HG03575 (cell line): ENCODE results near the gene MMP20.
A peak's percentile ranks its signal among the peaks of the same experiment; 100 is the strongest.

Source experiments
- ATAC-seq: cut with Tn5 transposase; IDR thresholded peaks from one replicate; pipeline ENCODE4 v1.9.1; 2021; ENCODE audit not compliant: unreplicated experiment, insufficient number of reproducible peaks, low FRiP score; ENCODE audit errors: extremely low read depth

The MMP20 gene

DNA sequence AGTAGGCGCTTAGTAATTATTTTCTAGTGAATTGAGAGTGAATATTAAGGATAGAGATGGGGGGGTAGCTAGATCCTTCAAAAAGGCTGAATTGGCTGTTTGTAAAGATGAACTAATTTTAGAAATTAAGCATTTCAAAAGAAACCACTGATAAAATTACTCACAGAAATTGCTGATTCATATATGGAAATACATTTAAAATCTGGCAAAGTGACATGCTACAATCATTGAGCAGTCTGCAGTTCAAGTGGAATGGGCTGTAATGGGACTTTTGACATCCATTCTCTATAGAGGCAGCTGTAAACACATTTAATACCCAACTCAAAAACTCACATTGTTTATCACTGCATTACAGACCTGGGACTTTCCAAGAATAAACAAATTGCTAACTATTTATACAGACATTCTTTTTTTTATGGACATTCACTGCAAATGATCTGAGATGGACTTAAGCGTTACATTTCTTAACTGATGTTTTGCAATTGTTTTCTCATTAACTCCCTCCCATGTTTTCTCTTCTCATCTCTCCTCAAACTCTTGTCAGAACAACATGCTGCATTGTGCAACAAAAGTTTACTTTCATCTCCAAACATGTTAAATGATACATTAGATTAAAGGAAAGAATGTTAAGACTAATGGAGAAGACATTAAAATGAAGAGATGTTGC lies 52.4 kb downstream of the MMP20 start:
- ATAC-seq, result no peak

DNA sequence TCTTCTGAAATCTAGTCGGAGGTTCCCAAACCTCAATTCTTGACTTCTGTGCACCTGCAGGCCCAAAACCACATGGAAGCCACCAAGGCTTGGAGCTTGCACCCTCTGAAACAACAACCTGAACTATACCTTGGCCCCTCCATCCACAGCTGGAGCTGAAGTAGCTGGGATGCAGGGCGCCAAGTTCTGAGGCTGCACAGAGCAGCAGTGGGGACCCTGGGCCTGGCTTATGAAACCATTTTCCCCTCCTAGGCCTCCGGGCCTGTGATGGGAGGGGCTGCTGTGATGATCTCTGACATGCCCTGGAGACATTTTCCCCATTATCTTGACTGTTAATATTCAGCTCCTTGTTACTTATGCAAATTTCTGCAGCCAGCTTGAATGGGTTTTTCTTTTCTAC lies 56.3 kb downstream of the MMP20 start:
- ATAC-seq, result no peak

DNA sequence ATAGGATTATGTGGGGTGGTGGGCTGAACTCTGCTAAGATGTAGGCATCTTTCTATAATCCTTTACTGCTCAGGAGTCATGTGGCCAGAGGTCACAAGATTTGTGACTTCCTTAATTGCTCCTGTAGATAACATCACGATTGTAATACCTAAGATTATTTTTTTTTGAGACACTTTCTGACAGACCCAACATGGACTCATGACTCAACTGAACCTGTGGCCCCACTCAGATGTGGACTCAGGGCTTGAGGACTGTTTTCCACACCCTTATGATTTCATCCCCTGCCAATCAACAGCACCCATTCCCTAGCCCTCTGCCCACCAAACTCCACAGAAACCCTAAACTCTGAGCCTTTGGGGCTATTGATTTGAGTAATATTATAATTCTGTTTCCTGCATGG lies 59.0 kb downstream of the MMP20 start:
- no peak for ATAC-seq

DNA sequence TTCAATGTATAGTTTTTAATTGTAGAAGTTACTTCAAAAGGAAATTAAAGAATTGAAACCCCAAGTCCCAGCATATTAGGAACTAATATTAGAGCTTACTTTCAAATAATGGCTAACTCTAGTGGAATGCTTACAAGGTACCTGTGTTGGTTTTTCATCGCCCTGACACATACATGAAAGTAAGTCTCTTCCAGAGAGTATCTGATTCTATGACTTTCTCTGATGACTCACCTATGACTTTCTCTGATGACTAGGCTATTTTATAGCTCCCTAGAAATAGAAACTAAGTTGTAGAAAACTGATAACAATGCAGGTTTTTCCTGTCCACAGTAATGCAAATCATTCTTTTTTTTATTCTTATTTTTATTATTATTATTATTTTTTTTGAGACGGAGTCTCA lies 61.0 kb downstream of the MMP20 start:
- ATAC-seq, result peak; percentile 65

DNA sequence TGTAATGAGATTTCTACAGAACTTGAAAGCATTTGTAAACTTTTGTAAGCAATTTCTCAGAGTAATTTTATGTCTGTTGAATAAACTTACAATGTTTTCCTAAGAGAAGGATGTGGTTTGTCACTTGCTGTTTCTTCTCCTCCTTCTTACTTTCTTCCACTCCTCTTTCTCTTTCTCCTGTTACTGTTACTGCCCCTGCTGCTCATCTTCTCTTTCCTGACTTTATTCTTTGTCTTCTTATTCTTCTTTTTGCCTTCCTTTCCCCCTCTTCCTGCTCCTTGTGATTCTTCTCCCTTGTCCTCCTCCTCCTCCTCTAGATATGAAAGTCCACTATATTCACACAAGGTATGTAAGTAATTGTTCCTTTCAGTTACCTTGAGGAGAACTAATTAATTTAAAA lies 63.5 kb downstream of the MMP20 start:
- ATAC-seq, result no peak

DNA sequence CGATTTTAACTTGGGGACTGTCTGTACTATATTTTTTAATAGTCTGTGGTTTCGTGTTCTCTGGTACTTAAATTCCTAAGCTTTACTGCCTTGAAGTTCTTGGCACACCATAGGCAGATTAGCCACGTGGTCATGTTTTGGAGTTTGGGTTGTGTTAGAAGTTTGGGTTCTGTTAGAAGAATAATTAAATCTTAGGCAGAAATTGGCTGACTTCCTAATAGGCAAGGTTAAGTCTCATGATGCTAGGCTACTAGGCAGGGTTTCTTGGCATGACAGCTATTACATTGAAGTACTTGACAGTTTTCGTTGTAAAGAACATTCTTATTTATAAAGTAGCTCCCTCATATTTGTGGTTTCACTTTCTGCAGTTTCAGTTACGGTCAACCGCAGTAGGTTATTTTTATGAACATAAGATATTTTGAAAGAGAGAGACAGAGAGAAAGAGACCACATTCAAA lies 64.5 kb downstream of the MMP20 start:
- ATAC-seq, result peak; percentile 62

DNA sequence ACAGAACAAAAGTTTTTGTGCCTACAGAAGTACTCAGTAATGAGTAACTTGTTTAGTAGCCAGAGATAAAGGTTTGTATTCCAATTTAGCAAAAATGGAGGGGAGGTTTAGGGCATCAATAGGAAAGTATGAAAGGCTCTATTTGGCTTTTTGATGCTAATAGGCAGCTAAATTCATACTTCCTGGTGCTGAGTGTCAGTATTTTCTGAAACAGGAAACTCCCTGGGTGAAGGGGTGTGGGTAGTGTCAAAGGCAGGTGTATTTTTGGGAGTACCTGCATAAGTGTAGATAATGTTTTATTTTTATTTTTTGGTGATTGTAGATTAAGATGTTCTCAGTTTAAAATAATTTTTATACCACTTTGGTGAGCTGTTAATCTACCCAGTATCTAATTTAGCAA lies 65.3 kb downstream of the MMP20 start:
- ATAC-seq, result peak; percentile 24

DNA sequence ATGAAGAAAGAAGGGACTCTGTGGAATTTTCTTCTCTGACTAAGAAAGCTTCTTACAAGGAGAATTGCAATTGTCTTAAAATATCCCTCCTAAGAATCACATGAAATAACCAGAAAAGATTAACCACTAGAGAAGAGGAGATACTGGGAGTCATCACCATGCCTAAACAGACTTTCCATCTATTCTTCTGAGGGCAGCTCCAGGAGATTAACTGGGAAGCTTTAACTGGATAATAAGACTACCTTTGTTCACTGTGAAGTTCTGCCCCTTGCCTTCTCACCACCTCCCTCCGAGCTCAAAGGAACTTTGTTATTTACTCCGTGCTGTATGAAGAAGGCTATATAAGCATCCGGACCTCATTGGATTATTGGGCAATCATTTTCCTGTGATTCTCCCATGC lies 70.0 kb downstream of the MMP20 start:
- no peak for ATAC-seq

DNA sequence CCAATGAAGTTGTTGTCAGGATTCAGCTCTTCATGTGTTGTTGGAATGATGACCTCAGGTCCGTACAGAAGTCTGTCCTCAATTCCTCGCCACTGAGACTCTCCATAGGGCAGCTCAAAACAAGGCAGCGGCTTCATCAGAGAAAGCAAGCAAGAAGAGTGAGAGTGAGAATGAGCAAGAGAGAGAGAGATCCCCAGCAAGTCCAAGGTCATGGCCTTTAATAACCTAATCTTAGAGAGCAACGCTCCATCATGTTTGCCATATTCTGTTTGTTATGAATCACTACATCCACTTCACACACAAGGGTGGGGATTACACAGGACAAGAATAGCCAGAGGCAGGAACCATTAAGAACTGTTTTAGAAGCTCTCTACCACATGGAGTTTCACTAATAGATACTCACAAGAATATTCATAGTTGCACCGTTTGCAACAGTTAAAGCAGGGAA lies 71.3 kb downstream of the MMP20 start:
- peak; percentile 91 for ATAC-seq

DNA sequence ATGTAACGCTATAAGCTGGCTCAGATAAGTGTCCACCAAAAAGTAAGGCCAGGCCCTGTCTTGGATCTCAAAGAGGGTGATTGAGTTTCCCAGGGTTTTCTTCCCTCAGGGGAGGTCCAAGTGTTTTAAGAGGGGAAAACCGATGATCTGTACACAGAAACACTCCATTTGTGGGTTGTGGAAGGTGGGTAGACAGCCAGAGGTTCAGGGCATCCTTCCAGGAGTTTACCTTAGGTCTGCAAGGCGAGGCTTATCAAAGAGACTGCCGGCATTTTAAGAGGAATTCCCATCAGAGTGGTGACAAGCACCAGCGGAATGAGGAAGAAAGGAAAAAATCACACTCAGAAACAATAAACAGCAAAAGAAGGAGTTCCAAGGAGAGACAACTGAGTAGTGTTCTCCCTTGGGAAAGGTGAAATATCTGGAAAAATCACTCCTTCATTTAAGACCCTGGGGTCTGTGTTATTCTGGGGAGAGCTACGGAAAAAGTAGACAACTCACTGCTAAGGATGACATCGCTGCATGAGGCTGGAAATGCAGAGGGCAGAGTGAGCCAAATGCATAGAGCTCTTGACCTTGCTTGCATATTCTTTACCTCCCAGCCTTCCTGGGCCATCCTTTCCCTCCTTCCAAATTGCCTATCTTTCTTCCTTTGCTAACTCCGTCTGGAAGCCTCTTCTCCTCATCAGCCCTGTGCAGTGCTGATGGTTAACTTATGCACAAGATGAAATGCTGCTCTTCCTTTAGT lies 72.5 kb downstream of the MMP20 start:
- ATAC-seq, result no peak

DNA sequence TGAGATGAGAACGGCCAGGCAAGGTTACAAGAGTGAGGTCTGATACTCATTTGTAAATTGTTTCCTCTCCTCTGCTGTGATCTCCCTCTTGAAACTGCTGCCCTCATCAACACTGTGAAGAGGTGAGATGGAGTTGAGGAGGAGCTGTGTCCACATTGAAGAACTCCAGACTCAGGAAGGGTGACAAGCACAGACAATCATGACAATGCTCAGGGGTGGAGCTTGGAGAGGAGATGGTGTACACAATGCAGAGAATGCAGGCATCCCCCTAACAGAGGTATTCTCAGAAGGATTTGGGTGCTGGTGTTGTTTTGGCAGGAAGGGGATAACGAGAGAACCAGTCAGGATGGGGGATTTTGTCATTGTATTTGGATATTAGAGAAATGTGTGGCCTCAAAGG lies 73.1 kb downstream of the MMP20 start:
- ATAC-seq, result no peak

DNA sequence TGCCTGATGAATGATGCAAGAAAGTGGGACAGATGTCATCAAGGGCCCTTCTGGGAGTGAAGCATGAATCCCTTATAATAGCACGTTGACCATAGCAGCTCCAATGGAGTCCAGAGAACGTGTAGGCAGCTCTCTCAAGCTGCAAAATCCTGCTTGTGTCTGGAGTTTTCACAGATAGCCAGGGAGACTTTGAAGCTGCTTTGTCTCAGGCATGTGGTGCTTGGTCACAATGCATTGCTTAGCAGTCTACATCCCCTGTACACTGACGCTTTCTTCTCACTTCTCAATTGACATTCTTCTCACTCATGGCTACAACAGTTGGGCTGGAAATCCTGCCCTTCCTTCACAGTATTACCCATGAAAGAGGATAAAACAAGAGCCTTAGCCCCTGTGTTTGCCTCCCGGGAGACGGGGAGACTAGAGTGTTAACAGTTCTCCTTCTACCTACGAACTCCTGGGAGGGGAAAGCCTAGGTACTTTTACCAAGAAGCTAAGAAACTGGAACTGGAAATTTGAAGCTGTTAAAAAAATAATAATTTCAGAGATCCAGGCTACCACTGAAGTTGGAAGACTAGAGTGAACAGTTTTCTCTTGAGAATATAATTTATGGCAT lies 73.9 kb downstream of the MMP20 start:
- no peak for ATAC-seq

DNA sequence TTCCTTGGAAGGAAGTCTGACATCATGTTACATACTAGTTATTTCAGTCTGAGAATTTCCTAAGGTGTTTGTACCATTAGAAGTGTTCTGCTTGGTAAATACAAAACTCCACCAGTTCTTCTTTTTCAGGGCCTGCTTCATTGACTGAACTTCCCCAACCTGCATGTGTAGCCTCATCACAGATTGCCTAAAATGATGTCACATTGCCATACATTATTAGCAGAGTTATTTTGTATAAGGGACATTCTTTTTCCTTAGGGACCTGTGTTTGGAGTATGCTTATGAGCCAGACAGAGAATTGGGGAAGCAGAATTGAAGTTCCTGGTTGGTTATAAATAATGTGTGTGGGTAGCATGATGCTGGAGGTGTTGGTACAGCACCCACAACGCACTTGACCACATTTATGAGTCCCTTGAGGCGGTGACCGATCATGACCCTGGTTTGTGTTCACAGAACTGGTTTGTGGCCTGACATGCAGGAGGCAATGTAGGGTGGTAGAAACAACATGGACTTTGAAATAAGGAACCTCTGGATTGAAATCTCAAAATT lies 78.1 kb downstream of the MMP20 start:
- peak; percentile 74 for ATAC-seq

DNA sequence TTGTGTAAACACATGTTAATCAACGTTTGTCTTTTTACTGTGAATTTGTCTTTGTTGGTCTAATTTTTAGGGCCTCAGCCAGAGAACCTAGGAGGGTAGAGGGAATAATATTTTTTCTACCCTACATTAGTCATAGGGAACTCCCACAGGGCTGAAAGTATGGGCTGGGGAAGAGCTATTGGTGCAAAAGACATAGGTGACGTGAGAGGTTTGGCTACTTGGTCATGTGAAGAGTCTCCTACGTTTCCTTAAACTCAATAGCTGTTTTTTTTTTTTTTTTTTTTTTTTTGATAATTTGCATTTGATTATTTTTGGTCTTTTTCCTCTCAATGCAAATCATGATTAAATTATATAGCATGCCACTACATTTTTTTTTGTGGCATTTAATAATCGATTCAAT lies 78.7 kb downstream of the MMP20 start:
- ATAC-seq, result peak; percentile 40

DNA sequence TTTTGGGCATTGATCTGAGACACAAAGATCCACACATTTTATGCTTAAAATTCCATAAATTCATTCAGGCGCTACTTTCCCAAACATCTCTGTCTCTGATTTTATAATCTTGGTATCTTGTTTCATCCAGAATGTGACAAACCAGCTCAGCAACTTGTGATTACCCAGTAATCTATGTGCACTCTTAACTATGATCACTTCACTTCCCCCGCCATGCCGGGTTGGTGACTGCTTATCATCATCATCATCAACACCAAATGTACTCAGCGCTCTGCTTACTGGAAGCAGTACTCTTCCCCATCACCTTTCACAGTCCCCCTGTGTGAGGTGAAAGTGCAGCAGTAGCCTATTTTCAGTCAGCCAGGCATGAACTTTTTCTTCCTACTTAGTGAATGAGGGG lies 79.4 kb downstream of the MMP20 start:
- no peak for ATAC-seq

DNA sequence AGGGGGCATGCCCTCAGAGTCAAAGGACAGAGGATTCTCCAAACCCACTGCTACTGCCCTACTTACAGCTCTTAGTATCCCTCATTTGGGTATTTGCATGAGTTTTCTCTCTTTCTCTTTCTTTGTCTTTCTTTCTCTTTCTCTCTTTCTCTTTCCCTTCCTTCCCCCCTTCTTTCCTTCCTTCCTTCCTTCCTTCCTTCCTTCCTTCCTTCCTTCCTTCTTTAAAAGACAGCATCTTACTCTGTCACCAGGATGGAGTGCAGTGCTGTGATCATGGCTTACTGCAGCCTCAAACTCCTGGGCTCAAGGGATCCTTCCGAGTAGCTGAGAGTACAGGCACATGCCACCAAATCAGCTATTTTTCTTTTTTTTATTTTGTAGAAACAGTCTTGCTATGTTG lies 80.5 kb downstream of the MMP20 start:
- no peak for ATAC-seq

DNA sequence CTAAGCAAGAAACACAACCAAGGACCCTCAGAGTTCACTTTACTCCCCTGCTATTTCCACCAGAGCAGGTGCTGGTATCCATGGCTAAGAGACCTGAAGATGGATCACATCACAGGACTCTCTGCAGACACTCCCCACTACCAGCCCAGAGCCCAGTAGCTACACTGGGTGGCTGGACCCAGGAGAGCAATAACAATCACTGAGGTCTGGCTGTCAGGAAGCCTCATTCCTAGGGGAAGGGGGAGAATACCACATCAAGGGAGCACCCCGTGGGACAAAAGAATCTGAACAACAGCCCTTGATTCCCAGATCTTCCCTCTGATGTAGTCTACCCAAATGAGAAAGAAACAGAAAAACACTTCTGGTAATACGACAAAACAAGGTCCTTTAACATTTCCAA lies 85.6 kb downstream of the MMP20 start:
- ATAC-seq, result no peak

DNA sequence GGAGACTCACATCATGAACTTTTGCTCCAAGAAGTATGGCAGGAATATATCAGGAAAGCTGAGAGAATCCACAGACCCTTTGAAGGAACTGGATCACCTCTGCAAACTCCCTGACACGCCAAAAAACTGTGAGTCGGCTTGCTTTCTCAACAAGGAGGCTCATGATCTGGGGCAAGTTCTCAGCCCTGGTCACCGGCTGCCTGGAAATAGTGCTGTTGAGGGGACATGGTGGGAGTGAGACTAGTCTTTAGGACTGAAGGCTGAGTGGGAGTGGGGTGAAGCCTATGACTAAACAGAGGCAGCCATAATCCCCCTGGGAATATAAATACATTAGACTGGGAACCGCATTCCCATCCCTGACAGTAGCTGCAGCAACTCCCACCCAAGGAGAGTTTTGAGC lies 86.2 kb downstream of the MMP20 start:
- ATAC-seq, result no peak

DNA sequence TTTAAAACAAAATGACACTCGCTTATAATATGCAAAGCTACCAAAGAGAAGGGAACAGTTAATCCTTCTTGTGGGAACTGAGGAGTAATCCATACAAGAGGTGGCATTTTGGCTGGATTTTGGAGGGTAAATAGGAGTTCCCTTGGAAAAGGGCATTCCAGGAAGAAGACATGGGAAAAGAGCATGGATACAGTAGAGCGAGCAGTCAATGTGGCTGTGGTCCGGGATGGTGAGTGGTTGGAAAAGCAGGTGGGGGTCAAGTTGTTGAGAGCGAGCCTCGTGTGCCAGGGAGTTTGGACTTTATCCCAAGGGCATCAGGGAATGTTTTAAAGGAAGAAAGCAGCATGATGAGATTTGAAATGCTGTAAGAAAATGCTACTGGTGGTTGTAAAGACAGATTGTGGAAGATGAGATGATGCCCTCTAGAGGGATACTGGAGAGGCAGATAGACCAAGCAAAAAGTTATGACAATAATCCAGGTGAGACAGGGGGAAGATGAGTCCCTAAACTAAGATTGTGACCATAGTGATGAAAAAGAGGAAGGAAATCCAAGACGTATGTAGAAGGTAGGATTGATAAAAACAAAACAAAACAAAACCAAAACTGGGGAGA lies 90.8 kb downstream of the MMP20 start:
- no peak for ATAC-seq

DNA sequence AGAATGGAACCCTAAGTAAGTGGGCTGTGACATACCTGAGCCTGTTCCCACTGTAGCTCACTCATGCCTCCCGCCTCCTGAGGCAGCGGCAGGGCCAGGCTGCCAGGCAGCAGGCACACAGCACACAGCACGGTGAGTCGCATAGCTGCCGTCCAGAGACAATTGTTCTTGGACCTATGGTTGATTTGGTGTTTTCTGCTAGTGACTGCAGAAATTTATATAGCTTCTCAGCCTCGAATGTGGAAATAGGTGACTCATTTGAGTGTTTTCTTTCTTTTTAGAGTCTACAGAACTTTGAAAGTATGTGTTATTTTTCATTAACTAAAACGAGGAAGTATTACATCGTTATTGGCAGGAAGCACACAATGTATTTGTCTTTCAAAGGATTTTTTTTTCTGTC lies 94.6 kb downstream of the MMP20 start, which contains the start of gene MMP7:
TSS of gene MMP7 (minus strand) at position 190 of the 400 bp plus-strand sequence. CDS start at position 143, 47 bp downstream.
- ATAC-seq, result no peak
